K562 (cell line): ENCODE data around the gene SLC15A5. TPM values are rescaled to one million over a fixed set of nuclear protein-coding genes. Genes with fewer than 3 reads are reported as not detected.

Source experiments
- ATAC-seq: fragments of 200-7000 bp; cut with Tn5 transposase; 3 replicates; pipeline ENCODE4 v1.9.1; 2020; ENCODE audit warnings: moderate library complexity
- BruUV-seq: library from RNA; stranded (reverse); fragments of 400-500 nt; replicated peaks from 2 replicates; lab custom pipeline; 2021; lab: Mats Ljungman, UMichigan
- CTCF ChIA-PET: fragments of 300-600 bp; formaldehyde crosslinking; extraction: SDS; loops from one replicate; lab custom pipeline; 2021; ENCODE audit warnings: low intra/inter-chr PET ratio; lab: Yijun Ruan, JAX
- POLR2A ChIA-PET: fragments of 300-600, 350-650 bp; sonication (Branson Sonifier 250); formaldehyde crosslinking; extraction: SDS; loops from one replicate; lab custom pipeline; 2021; ENCODE audit warnings: antibody characterized with exemption, inconsistent platforms; lab: Yijun Ruan, JAX
- DNase-seq, 4 experiments: peaks; one replicate each; pipeline versions ENCODE4 v3.0.0 to v3.0.0-alpha.2; 2011 to 2018; ENCODE audit warnings: low spot score in 3 of 4, mixed read lengths in 3 of 4; ENCODE audit errors: extremely low read depth in 1 of 4
- FAIRE-seq: peaks from 2 replicates; lab custom pipeline; 2011; peaks lifted over from hg19 to GRCh38; lab: Jason Lieb, UNC
- H2AFZ ChIP-seq: 2 replicates; pipeline ENCODE4 v1.6.0; 2011; ENCODE audit warnings: low read depth, low read length, control low read depth, inconsistent platforms
- H3K27ac ChIP-seq: fragments of 200-600 bp; 3 replicates; pipeline ENCODE4 v1.8.0; 2011; ENCODE audit warnings: low read depth, mild to moderate bottlenecking, control low read depth, inconsistent platforms, low read length, moderate library complexity, mixed read lengths; ENCODE audit errors: extremely low read depth
- H3K27me3 ChIP-seq, 2 experiments: fragments of 300-600 bp in 1 of 2; 2 replicates in 1 of 2; 3 replicates in 1 of 2; pipeline versions ENCODE4 v1.6.0 to v1.8.0; 2011; ENCODE audit warnings: inconsistent platforms in 2 of 2, low read length in 2 of 2, mild to moderate bottlenecking in 1 of 2, mixed read lengths in 1 of 2, moderate library complexity in 1 of 2; ENCODE audit not compliant: control insufficient read depth in 2 of 2, insufficient read depth in 2 of 2
- H3K36me3 ChIP-seq: fragments of 300-600 bp; 3 replicates; pipeline ENCODE4 v1.8.0; 2011; ENCODE audit warnings: mild to moderate bottlenecking, low read length, inconsistent platforms; ENCODE audit not compliant: control insufficient read depth, insufficient read depth
- H3K4me1 ChIP-seq, 2 experiments: fragments of 200-600 bp in 1 of 2; replicated peaks in 1 of 2; 2 replicates in 1 of 2; 3 replicates in 1 of 2; pipeline versions ENCODE4 v1.5.1 to v1.8.0; 2011; ENCODE audit warnings: inconsistent platforms in 2 of 2, low read length in 2 of 2, mild to moderate bottlenecking in 1 of 2, mixed read lengths in 1 of 2, moderate library complexity in 1 of 2; ENCODE audit not compliant: control insufficient read depth in 2 of 2, insufficient read depth in 2 of 2
- H3K4me2 ChIP-seq: 2 replicates; pipeline ENCODE4 v1.6.1; 2011; ENCODE audit warnings: low read length, control low read depth, inconsistent platforms, mixed read lengths; ENCODE audit not compliant: insufficient read depth
- H3K4me3 ChIP-seq: fragments of 200-600 bp; sonication (generic), shearing (Covaris generic); 2 replicates; pipeline ENCODE4 v1.5.1; 2016; ENCODE audit warnings: control low read depth, inconsistent platforms
- H3K79me2 ChIP-seq: fragments of 200-600 bp; 3 replicates; pipeline ENCODE4 v1.8.0; 2011; ENCODE audit warnings: low read length, inconsistent platforms; ENCODE audit not compliant: control insufficient read depth, insufficient read depth
- H3K9ac ChIP-seq, 2 experiments: 2 replicates each; pipeline versions ENCODE4 v1.6.0 to v1.6.1; 2011; ENCODE audit warnings: low read depth in 2 of 2, low read length in 2 of 2, control low read depth in 1 of 2, inconsistent platforms in 1 of 2, mild to moderate bottlenecking in 1 of 2, mixed read lengths in 1 of 2; ENCODE audit not compliant: insufficient read depth in 1 of 2
- H3K9me1 ChIP-seq: one replicate; pipeline ENCODE4 v1.6.0; 2011; ENCODE audit warnings: inconsistent platforms, mild to moderate bottlenecking, low read length, moderate library complexity; ENCODE audit not compliant: control insufficient read depth, insufficient read depth
- H3K9me3 ChIP-seq: replicated peaks from 2 replicates; pipeline ENCODE4 v1.5.1; 2011; ENCODE audit warnings: low read depth, low read length, inconsistent platforms; ENCODE audit not compliant: control insufficient read depth, insufficient read depth
- H4K20me1 ChIP-seq: replicated peaks from 2 replicates; pipeline ENCODE4 v1.6.1; 2011; ENCODE audit warnings: low read length, inconsistent platforms, mixed read lengths; ENCODE audit not compliant: control insufficient read depth, insufficient read depth
- HDGF ChIP-seq: fragments of 450-650 bp; IDR thresholded peaks from 2 replicates; pipeline ENCODE4 v1.6.1; 2016
- JUNB ChIP-seq: fragments of 450-650 bp; formaldehyde crosslinking; conservative IDR thresholded peaks from 2 replicates; pipeline ENCODE4 v1.4.0; 2020; ENCODE audit warnings: mild to moderate bottlenecking
- NONO ChIP-seq, 2 experiments: fragments of 200-400 bp in 1 of 2; fragments of 450-650 bp in 1 of 2; formaldehyde crosslinking in 1 of 2; IDR thresholded peaks; 2 replicates each; pipeline ENCODE4 v1.6.1; 2017; ENCODE audit warnings: low read depth in 2 of 2, mild to moderate bottlenecking in 2 of 2, moderate library complexity in 2 of 2, low read length in 1 of 2
- PML ChIP-seq: IDR thresholded peaks from 2 replicates; pipeline ENCODE4 v1.6.1; 2012; ENCODE audit warnings: low read length, inconsistent platforms
- SIN3B ChIP-seq: fragments of 450-650 bp; IDR thresholded peaks from 2 replicates; pipeline ENCODE4 v1.6.1; 2017; ENCODE audit warnings: low read depth, mild to moderate bottlenecking, moderate library complexity
- U2AF2 ChIP-seq: fragments of 200-400 bp; formaldehyde crosslinking; optimal IDR thresholded peaks from 2 replicates; pipeline ENCODE3; 2017; ENCODE audit warnings: low read depth, mild to moderate bottlenecking, low read length
- ZNF75A ChIP-seq: fragments of 450-650 bp; formaldehyde crosslinking; IDR thresholded peaks from 2 replicates; pipeline ENCODE4 v1.4.0; 2020; ENCODE audit warnings: mild to moderate bottlenecking
- WGBS: fragments of 100-300 bp; shearing (Covaris generic); methylation state at CpG from one replicate; pipeline ENCODE4 v1.1.6; 2016; ENCODE audit warnings: low coverage, mixed read lengths; ENCODE audit not compliant: insufficient coverage; ENCODE audit errors: missing lambda C conversion rate; 5-methylcytosine and 5-hydroxymethylcytosine counted together
- in situ Hi-C: fragments of 300-500 bp; cut with MboI; formaldehyde crosslinking; loops from 4 replicates; pipeline ENCODE4 v1.15.0; 2018; ENCODE audit warnings: inconsistent platforms, mixed read lengths
- intact Hi-C: fragments of 100-400 bp; cut with micrococcal nuclease; formaldehyde crosslinking; loops from 2 replicates; pipeline ENCODE4 v1.14.2; 2022
- polyA plus RNA-seq, 8 experiments: library from polyadenylated mRNA; depleted of rRNA in 4 of 8; stranded (reverse) in 5 of 8; unstranded in 3 of 8; fragments of >200 nt; fragmentation: Nextera tagmentation in 2 of 8; fragmentation: Illumina TruSeq in 1 of 8; extraction: Ambion mirVana in 2 of 8; extraction: Trizol in 1 of 8; gene quantifications; 2 replicates each; pipeline versions ENCODE4 v1.2.1 to v1.2.3, GENCODE V29; 2011 to 2014; ENCODE audit warnings: inconsistent platforms in 1 of 8, missing spikeins in 1 of 8
- total RNA-seq, 7 experiments: library from RNA; depleted of rRNA in 6 of 7; stranded (reverse); fragments of >200 nt in 6 of 7; fragmentation: Illumina TruSeq in 2 of 7; extraction: Trizol in 2 of 7; gene quantifications; 2 replicates each; pipeline versions ENCODE4 v1.2.1 to v1.2.3, GENCODE V29; 2011 to 2021; ENCODE audit warnings: low replicate concordance in 1 of 7
- TF ChIP-seq, protein P1 (sequence below): sonication (generic); formaldehyde crosslinking; IDR thresholded peaks from 2 replicates; pipeline ENCODE4 v1.8.1; 2023; ENCODE audit warnings: mild to moderate bottlenecking, missing genetic modification reagents

Gene SLC15A5
- total and polyA plus RNA-seq, 9 of the 15 experiments (the other 6 are each of a cell fraction or from before 2014, with no cell fraction given), result not detected

- Histone ChIP-seq H3K79me2 (no peaks in the 10 kb centered on the region), H3K27ac (no peak overlapping the region), H3K36me3 (no peaks in the 10 kb centered on the region), H3K27me3 (no peaks in the 10 kb centered on the region), H2AFZ (no peak overlapping the region), H3K4me1 (no peaks in the 10 kb centered on the region), H3K4me2 (no peak overlapping the region), H3K9me3 (no peaks in the 10 kb centered on the region), H3K4me3 (no peak overlapping the region), H3K9ac (no peak overlapping the region), H4K20me1 (no peaks in the 10 kb centered on the region), H3K9me1 (no peaks in the 10 kb centered on the region)
- intact Hi-C loops, result no loop called here
- TF ChIP-seq NONO (IDR thresholded peaks at IDR 0.05; ENCODE audit: low read depth in 2 of 2, low read length in 1 of 2) (no peak), PML (no peak), ZNF75A (CRISPR knock-in tag) (no peak), U2AF2 (no peak), JUNB (CRISPR knock-in tag) (no peak), HDGF (no peak), SIN3B (no peak)
- TF ChIP-seq, protein P1, sequence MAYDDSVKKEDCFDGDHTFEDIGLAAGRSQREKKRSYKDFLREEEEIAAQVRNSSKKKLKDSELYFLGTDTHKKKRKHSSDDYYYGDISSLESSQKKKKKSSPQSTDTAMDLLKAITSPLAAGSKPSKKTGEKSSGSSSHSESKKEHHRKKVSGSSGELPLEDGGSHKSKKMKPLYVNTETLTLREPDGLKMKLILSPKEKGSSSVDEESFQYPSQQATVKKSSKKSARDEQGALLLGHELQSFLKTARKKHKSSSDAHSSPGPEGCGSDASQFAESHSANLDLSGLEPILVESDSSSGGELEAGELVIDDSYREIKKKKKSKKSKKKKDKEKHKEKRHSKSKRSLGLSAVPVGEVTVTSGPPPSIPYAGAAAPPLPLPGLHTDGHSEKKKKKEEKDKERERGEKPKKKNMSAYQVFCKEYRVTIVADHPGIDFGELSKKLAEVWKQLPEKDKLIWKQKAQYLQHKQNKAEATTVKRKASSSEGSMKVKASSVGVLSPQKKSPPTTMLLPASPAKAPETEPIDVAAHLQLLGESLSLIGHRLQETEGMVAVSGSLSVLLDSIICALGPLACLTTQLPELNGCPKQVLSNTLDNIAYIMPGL (CRISPR knock-in tag), result no peak
- in situ Hi-C loops, result no loop called here
- CTCF ChIA-PET, result no interaction called here
- WGBS, result 13% methylated on average over 1 of the region's 3 CpGs
- BruUV-seq, result no TSS peak
- FAIRE-seq (no peak), ATAC-seq (no peak), DNase-seq (no peak)
- POLR2A ChIA-PET, result no interaction called here
Observed at GRCh38 chr12:16285586-16285985, 8.1 kb upstream of the SLC15A5 start.
